Tibial nerve (tissue), 4 donors: ENCODE data around the gene PLCB4.

Experiments
- CTCF ChIP-seq, 5 experiments: fragments of 200-600 bp in 3 of 5; fragments of 450-650 bp in 2 of 5; sonication (generic) in 3 of 5; IDR thresholded peaks; one replicate each; pipeline ENCODE4 v1.5.1; 2016 to 2019; ENCODE audit warnings: antibody characterized with exemption in 5 of 5, mild to moderate bottlenecking in 3 of 5, moderate library complexity in 2 of 5
- EP300 ChIP-seq, 2 donors: sonication (generic); formaldehyde crosslinking; IDR thresholded peaks; one replicate each; pipeline ENCODE4 v1.6.1; 2017; ENCODE audit warnings: antibody characterized with exemption in 2 of 2, mild to moderate bottlenecking in 1 of 2
- POLR2A ChIP-seq, 2 donors: fragments of 450-650 bp; IDR thresholded peaks; one replicate each; pipeline ENCODE4 v1.6.1; 2017; ENCODE audit warnings: antibody characterized with exemption in 2 of 2, mild to moderate bottlenecking in 2 of 2, moderate library complexity in 2 of 2

DNA sequence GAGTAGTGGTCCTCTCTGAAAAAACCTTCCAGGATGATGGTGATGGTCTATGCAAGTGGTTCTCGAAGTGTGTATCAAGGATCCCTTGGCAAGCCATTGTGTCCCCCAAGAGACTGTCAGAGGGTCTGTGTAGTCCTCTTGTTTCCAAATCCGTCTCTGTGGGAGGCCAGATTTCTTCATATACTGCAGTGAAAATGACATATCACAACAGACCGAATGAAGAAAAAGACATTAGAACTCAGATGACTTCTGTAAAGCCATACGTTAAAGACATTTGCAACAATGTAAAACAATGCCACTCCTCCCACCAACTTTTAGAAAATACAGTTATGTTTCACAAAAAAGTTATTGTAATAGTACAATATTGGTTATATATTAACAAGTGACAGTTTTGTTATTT lies 418.3 kb downstream of the PLCB4 start:
- TF ChIP-seq CTCF (IDR thresholded peaks at IDR 0.05) (no peak), POLR2A (IDR thresholded peaks at IDR 0.05) (no peak), EP300 (IDR thresholded peaks at IDR 0.05) (no peak)
